Measurements from ENCODE around the gene FAM131A. TPM values are rescaled to one million over a fixed set of nuclear protein-coding genes. Genes with fewer than 3 reads are reported as not detected.
A peak's percentile ranks its signal among the peaks of the same experiment; 100 is the strongest.

FAM131A gene
- total and polyA plus RNA-seq, 2 donors: 3.4 to 11.7 TPM

GRCh38 chr3:184299488-184300377, 37.7 kb upstream of the FAM131A start:
- H3K4me3 ChIP-seq (ENCODE audit: low read length in 2 of 2): peak overlapping the region; percentile 70 to 91
- DNase-seq (ENCODE audit: low read depth in 6 of 9, low spot score in 9 of 9): peak in 1 of 9 donors; percentile 26
- peak overlapping the region in 1 of 2 donors; percentile 72 for H3K27ac ChIP-seq (ENCODE audit: low read depth in 1 of 2, low read length in 1 of 2)
- WGBS: 22% methylated on average over 29 of the region's 29 CpGs
- H3K9me3 ChIP-seq (ENCODE audit: control insufficient read depth in 2 of 2, insufficient read depth in 1 of 2, low read length in 1 of 2): no peaks in the 10 kb centered on the region
- peaks cover 10 to 14% of the 10 kb centered on the region in 2 donors for H3K4me1 ChIP-seq (ENCODE audit: control insufficient read depth in 2 of 2, insufficient read depth in 2 of 2, low read length in 2 of 2)
- H3K36me3 ChIP-seq (ENCODE audit: control insufficient read depth in 2 of 2, insufficient read depth in 2 of 2, low read length in 1 of 2): peaks cover 34 to 45% of the 10 kb centered on the region in 2 donors
- H3K27me3 ChIP-seq (ENCODE audit: control insufficient read depth in 2 of 2, insufficient read depth in 1 of 2, low read length in 1 of 2): peaks cover 0 to 5% of the 10 kb centered on the region in 2 donors

GRCh38 chr3:184300378-184300720, 37.1 kb upstream of the FAM131A start:
- H3K27ac ChIP-seq (ENCODE audit: low read depth in 1 of 2, low read length in 1 of 2): no peak overlapping the region
- H3K9me3 ChIP-seq (ENCODE audit: control insufficient read depth in 2 of 2, insufficient read depth in 1 of 2, low read length in 1 of 2): no peaks in the 10 kb centered on the region
- DNase-seq (ENCODE audit: low read depth in 6 of 9, low spot score in 9 of 9): no peak
- peaks cover 10 to 14% of the 10 kb centered on the region in 2 donors for H3K4me1 ChIP-seq (ENCODE audit: control insufficient read depth in 2 of 2, insufficient read depth in 2 of 2, low read length in 2 of 2)
- no peak overlapping the region for H3K4me3 ChIP-seq (ENCODE audit: low read length in 2 of 2)
- peaks cover 34 to 51% of the 10 kb centered on the region in 2 donors for H3K36me3 ChIP-seq (ENCODE audit: control insufficient read depth in 2 of 2, insufficient read depth in 2 of 2, low read length in 1 of 2)
- peaks cover 0 to 2% of the 10 kb centered on the region in 2 donors for H3K27me3 ChIP-seq (ENCODE audit: control insufficient read depth in 2 of 2, insufficient read depth in 1 of 2, low read length in 1 of 2)
- WGBS: 95% methylated on average over 3 of the region's 3 CpGs

GRCh38 chr3:184305577-184305976, 31.8 kb upstream of the FAM131A start:
- no peaks in the 10 kb centered on the region for H3K27me3 ChIP-seq (ENCODE audit: control insufficient read depth in 2 of 2, insufficient read depth in 1 of 2, low read length in 1 of 2)
- no peak overlapping the region for H3K27ac ChIP-seq (ENCODE audit: low read depth in 1 of 2, low read length in 1 of 2)
- H3K9me3 ChIP-seq (ENCODE audit: control insufficient read depth in 2 of 2, insufficient read depth in 1 of 2, low read length in 1 of 2): no peaks in the 10 kb centered on the region
- WGBS: 83% methylated on average over 1 of the region's 1 CpG
- no peak for DNase-seq (ENCODE audit: low read depth in 6 of 9, low spot score in 9 of 9)
- H3K4me3 ChIP-seq (ENCODE audit: low read length in 2 of 2): no peak overlapping the region
- H3K36me3 ChIP-seq (ENCODE audit: control insufficient read depth in 2 of 2, insufficient read depth in 2 of 2, low read length in 1 of 2): peaks cover 75 to 84% of the 10 kb centered on the region in 2 donors
- H3K4me1 ChIP-seq (ENCODE audit: control insufficient read depth in 2 of 2, insufficient read depth in 2 of 2, low read length in 2 of 2): no peaks in the 10 kb centered on the region

- no peaks in the 10 kb centered on the region for H3K9me3 ChIP-seq (ENCODE audit: control insufficient read depth in 2 of 2, insufficient read depth in 1 of 2, low read length in 1 of 2)
- no peak overlapping the region for H3K4me3 ChIP-seq (ENCODE audit: low read length in 2 of 2)
- WGBS: 98% methylated on average over 4 of the region's 4 CpGs
- no peaks in the 10 kb centered on the region for H3K27me3 ChIP-seq (ENCODE audit: control insufficient read depth in 2 of 2, insufficient read depth in 1 of 2, low read length in 1 of 2)
- peaks cover 73 to 77% of the 10 kb centered on the region in 2 donors for H3K36me3 ChIP-seq (ENCODE audit: control insufficient read depth in 2 of 2, insufficient read depth in 2 of 2, low read length in 1 of 2)
- no peaks in the 10 kb centered on the region for H3K4me1 ChIP-seq (ENCODE audit: control insufficient read depth in 2 of 2, insufficient read depth in 2 of 2, low read length in 2 of 2)
- no peak overlapping the region for H3K27ac ChIP-seq (ENCODE audit: low read depth in 1 of 2, low read length in 1 of 2)
- no peak for DNase-seq (ENCODE audit: low read depth in 6 of 9, low spot score in 9 of 9)
Measured at GRCh38 chr3:184306341-184306972, 30.9 kb upstream of the FAM131A start.

GRCh38 chr3:184307915-184308314, 29.5 kb upstream of the FAM131A start:
- Histone ChIP-seq H3K27ac (ENCODE audit: low read depth in 1 of 2, low read length in 1 of 2) (no peak overlapping the region), H3K4me1 (ENCODE audit: control insufficient read depth in 2 of 2, insufficient read depth in 2 of 2, low read length in 2 of 2) (no peaks in the 10 kb centered on the region), H3K36me3 (ENCODE audit: control insufficient read depth in 2 of 2, insufficient read depth in 2 of 2, low read length in 1 of 2) (peaks cover 58 to 62% of the 10 kb centered on the region in 2 donors), H3K4me3 (ENCODE audit: low read length in 2 of 2) (no peak overlapping the region), H3K9me3 (ENCODE audit: control insufficient read depth in 2 of 2, insufficient read depth in 1 of 2, low read length in 1 of 2) (no peaks in the 10 kb centered on the region), H3K27me3 (ENCODE audit: control insufficient read depth in 2 of 2, insufficient read depth in 1 of 2, low read length in 1 of 2) (no peaks in the 10 kb centered on the region)
- WGBS: 98% methylated on average over 9 of the region's 9 CpGs
- DNase-seq (ENCODE audit: low read depth in 6 of 9, low spot score in 9 of 9): no peak

- no peak overlapping the region for H3K4me3 ChIP-seq (ENCODE audit: low read length in 2 of 2)
- H3K36me3 ChIP-seq (ENCODE audit: control insufficient read depth in 2 of 2, insufficient read depth in 2 of 2, low read length in 1 of 2): peaks cover 50 to 54% of the 10 kb centered on the region in 2 donors
- H3K4me1 ChIP-seq (ENCODE audit: control insufficient read depth in 2 of 2, insufficient read depth in 2 of 2, low read length in 2 of 2): no peaks in the 10 kb centered on the region
- H3K9me3 ChIP-seq (ENCODE audit: control insufficient read depth in 2 of 2, insufficient read depth in 1 of 2, low read length in 1 of 2): no peaks in the 10 kb centered on the region
- no peak for DNase-seq (ENCODE audit: low read depth in 6 of 9, low spot score in 9 of 9)
- WGBS: 92% methylated on average over 7 of the region's 7 CpGs
- no peaks in the 10 kb centered on the region for H3K27me3 ChIP-seq (ENCODE audit: control insufficient read depth in 2 of 2, insufficient read depth in 1 of 2, low read length in 1 of 2)
- no peak overlapping the region for H3K27ac ChIP-seq (ENCODE audit: low read depth in 1 of 2, low read length in 1 of 2)
Measured at GRCh38 chr3:184308744-184309143, 28.7 kb upstream of the FAM131A start.

GRCh38 chr3:184311633-184312032, 25.8 kb upstream of the FAM131A start:
- Histone ChIP-seq H3K4me3 (ENCODE audit: low read length in 2 of 2) (no peak overlapping the region), H3K27me3 (ENCODE audit: control insufficient read depth in 2 of 2, insufficient read depth in 1 of 2, low read length in 1 of 2) (no peaks in the 10 kb centered on the region), H3K4me1 (ENCODE audit: control insufficient read depth in 2 of 2, insufficient read depth in 2 of 2, low read length in 2 of 2) (peaks cover 9 to 15% of the 10 kb centered on the region in 2 donors), H3K27ac (ENCODE audit: low read depth in 1 of 2, low read length in 1 of 2) (no peak overlapping the region), H3K36me3 (ENCODE audit: control insufficient read depth in 2 of 2, insufficient read depth in 2 of 2, low read length in 1 of 2) (peaks cover 28 to 33% of the 10 kb centered on the region in 2 donors), H3K9me3 (ENCODE audit: control insufficient read depth in 2 of 2, insufficient read depth in 1 of 2, low read length in 1 of 2) (no peaks in the 10 kb centered on the region)
- no peak for DNase-seq (ENCODE audit: low read depth in 6 of 9, low spot score in 9 of 9)

GRCh38 chr3:184314363-184314699, 23.1 kb upstream of the FAM131A start, which contains the start of gene EIF4G1:
Gene EIF4G1 (plus strand): TSS chr3:184314606. CDS start chr3:184315797, 1,191 bp downstream.
- H3K36me3 ChIP-seq (ENCODE audit: control insufficient read depth in 2 of 2, insufficient read depth in 2 of 2, low read length in 1 of 2): peaks cover 21 to 27% of the 10 kb centered on the region in 2 donors
- H3K4me1 ChIP-seq (ENCODE audit: control insufficient read depth in 2 of 2, insufficient read depth in 2 of 2, low read length in 2 of 2): peaks cover 9 to 15% of the 10 kb centered on the region in 2 donors
- peak within 1 kb of the TSS; percentile 67 to 91 for H3K27ac ChIP-seq (ENCODE audit: low read depth in 1 of 2, low read length in 1 of 2)
- WGBS: under 1% methylated on average over 40 of the region's 40 CpGs
- H3K27me3 ChIP-seq (ENCODE audit: control insufficient read depth in 2 of 2, insufficient read depth in 1 of 2, low read length in 1 of 2): no peaks in the 10 kb centered on the region
- DNase-seq (ENCODE audit: low read depth in 6 of 9, low spot score in 9 of 9): peak; percentile 68 to 93 (median 85)
- H3K4me3 ChIP-seq (ENCODE audit: low read length in 2 of 2): peak within 1 kb of the TSS; percentile 74 to 96
- H3K9me3 ChIP-seq (ENCODE audit: control insufficient read depth in 2 of 2, insufficient read depth in 1 of 2, low read length in 1 of 2): no peaks in the 10 kb centered on the region
